Breast epithelium (tissue), 4 donors: ENCODE measurements around the gene SPATA6. TPM values are rescaled to one million over a fixed set of nuclear protein-coding genes. Genes with fewer than 3 reads are reported as not detected.

Experiments used
- DNase-seq, 2 donors: peaks; one replicate each; pipeline ENCODE4 v3.0.0-alpha.2; 2019; ENCODE audit warnings: low spot score in 2 of 2
- H3K27ac ChIP-seq, 2 donors: fragments of 200-600 bp; sonication (generic) in 1 of 2; one replicate each; pipeline ENCODE4 v1.5.1; 2016 to 2019; ENCODE audit warnings: mild to moderate bottlenecking in 1 of 2
- H3K27me3 ChIP-seq, 2 donors: fragments of 200-600 bp; sonication (generic) in 1 of 2; one replicate each; pipeline versions ENCODE4 v1.5.1 to v1.6.0; 2017 to 2019; ENCODE audit warnings: control low read depth in 1 of 2, mild to moderate bottlenecking in 1 of 2
- H3K36me3 ChIP-seq: fragments of 200-600 bp; one replicate; pipeline ENCODE4 v1.5.1; 2019
- H3K4me1 ChIP-seq, 2 donors: fragments of 200-600 bp; sonication (generic); one replicate each; pipeline ENCODE4 v1.5.1; 2016 to 2019; ENCODE audit warnings: control low read depth in 1 of 2
- H3K4me3 ChIP-seq, 3 donors: fragments of 200-600 bp; sonication (generic); 1 replicate in 2 of 3; 2 replicates in 1 of 3; pipeline ENCODE4 v1.5.1; 2016 to 2019; ENCODE audit warnings: mild to moderate bottlenecking in 3 of 3, moderate library complexity in 2 of 3
- H3K9me3 ChIP-seq, 2 donors: fragments of 200-600 bp; sonication (generic) in 1 of 2; one replicate each; pipeline ENCODE4 v1.5.1; 2016 to 2019; ENCODE audit warnings: control low read depth in 1 of 2
- CTCF ChIP-seq, 3 donors: fragments of 450-650 bp; IDR thresholded peaks; one replicate each; pipeline ENCODE4 v1.5.1; 2016 to 2017; ENCODE audit warnings: antibody characterized with exemption in 3 of 3, mild to moderate bottlenecking in 3 of 3, moderate library complexity in 3 of 3
- POLR2A ChIP-seq: fragments of 450-650 bp; IDR thresholded peaks from one replicate; pipeline ENCODE4 v1.6.1; 2016; ENCODE audit warnings: antibody characterized with exemption, mild to moderate bottlenecking, moderate library complexity
- POLR2AphosphoS5 ChIP-seq, 3 donors: sonication (generic); formaldehyde crosslinking; IDR thresholded peaks; one replicate each; pipeline ENCODE4 v1.6.1; 2017; ENCODE audit warnings: antibody characterized with exemption in 3 of 3
- intact Hi-C: fragments of 100-400 bp; cut with DNase I; formaldehyde crosslinking; loops from one replicate; pipeline ENCODE4 v1.15.1; 2023; ENCODE audit warnings: low total_unique reads
- total RNA-seq, 3 donors: library from RNA; depleted of rRNA; stranded (reverse); fragments of >200 nt; gene quantifications; one replicate each; pipeline ENCODE4 v1.1.0, GENCODE V29; 2016

SPATA6 gene
- total RNA-seq, 3 donors from 2014 or later = 25.6 to 43.3 (median 34.7) TPM

DNA sequence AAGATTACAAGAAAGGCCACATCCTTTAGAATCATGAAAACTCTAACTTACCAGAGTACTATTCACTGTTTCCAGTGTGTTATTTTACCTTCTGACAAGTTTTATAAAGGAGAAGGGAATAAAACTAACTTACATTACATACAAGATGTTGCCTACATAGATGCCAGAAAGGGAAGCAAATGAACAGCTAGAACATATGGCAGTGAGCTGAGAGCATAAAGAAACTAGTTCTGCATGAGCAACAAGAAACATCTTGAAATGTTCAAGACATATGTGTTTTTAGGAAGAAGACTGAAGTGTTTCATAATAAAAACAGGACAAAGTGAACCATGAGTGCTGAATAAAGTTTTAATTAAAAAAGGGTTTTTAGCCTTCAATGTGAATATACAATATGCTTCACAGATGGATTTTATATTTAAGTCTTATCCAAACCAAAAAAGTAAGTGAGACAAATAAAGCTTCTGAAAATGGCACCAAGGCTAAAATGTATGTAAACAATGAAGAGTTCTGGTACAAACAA, 210.1 kb downstream of the SPATA6 start:
- intact Hi-C loops = loop anchor here (10.0 kb wide), 1 partner anchor 63 kb away; no protein-coding TSS in a partner anchor
- no peak overlapping the region for H3K4me3 ChIP-seq
- no peaks in the 10 kb centered on the region for H3K36me3 ChIP-seq
- H3K27me3 ChIP-seq = no peaks in the 10 kb centered on the region
- no peak overlapping the region for H3K27ac ChIP-seq
- no peaks in the 10 kb centered on the region for H3K4me1 ChIP-seq
- DNase-seq = no peak
- H3K9me3 ChIP-seq = no peaks in the 10 kb centered on the region
- no peak for TF ChIP-seq POLR2AphosphoS5 (IDR thresholded peaks at IDR 0.05)
- no peak for TF ChIP-seq CTCF (IDR thresholded peaks at IDR 0.05)
- TF ChIP-seq POLR2A = no peak

DNA sequence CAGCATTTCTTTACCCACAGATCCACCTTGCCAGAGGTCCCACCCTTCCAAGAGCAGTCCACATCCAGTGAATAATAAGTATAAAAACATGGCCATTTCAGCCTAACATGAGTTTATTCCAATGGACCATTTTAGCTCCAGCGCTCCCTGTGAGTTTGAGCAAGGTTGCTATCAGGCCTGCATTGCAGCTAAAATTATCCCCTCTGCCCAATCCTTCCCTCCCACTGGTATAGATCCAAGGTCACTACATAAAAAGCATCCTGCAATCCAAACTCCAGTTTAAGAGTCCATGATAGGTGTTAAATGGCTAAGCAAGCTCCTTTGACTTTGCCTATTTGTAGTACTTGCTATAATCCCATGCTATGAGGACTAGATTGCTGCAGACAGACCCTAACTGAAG, 213.9 kb downstream of the SPATA6 start:
- Histone ChIP-seq H3K36me3 (no peaks in the 10 kb centered on the region), H3K27me3 (no peaks in the 10 kb centered on the region), H3K4me1 (no peaks in the 10 kb centered on the region), H3K27ac (no peak overlapping the region), H3K9me3 (no peaks in the 10 kb centered on the region), H3K4me3 (no peak overlapping the region)
- intact Hi-C loops = no loop called here
- no peak for TF ChIP-seq POLR2A
- no peak for TF ChIP-seq POLR2AphosphoS5 (IDR thresholded peaks at IDR 0.05)
- no peak for TF ChIP-seq CTCF (IDR thresholded peaks at IDR 0.05)
- DNase-seq = no peak

DNA sequence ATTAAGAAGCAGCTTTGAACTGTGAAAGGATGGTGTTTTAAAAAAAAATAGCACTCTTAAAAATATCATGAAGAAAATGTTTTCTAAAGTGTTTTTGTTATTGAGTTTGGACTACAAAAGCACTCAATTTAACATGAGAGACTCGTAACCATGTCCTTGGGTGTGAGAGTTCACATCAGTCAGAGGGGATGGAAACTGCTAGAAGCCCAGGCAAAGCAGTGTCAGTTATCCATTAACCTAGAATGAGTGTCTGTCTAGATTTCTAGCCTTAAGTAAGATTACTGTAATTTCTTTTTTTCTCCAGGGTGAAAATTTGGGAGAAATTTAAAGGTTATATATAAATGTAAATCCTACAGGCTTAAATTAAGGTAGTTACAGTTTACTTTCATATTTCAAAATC, 217.8 kb downstream of the SPATA6 start:
- no peaks in the 10 kb centered on the region for H3K36me3 ChIP-seq
- no peaks in the 10 kb centered on the region for H3K4me1 ChIP-seq
- H3K9me3 ChIP-seq = no peaks in the 10 kb centered on the region
- H3K4me3 ChIP-seq = no peak overlapping the region
- TF ChIP-seq CTCF (IDR thresholded peaks at IDR 0.05) = no peak
- H3K27ac ChIP-seq = no peak overlapping the region
- DNase-seq = no peak
- H3K27me3 ChIP-seq = no peaks in the 10 kb centered on the region
- intact Hi-C loops = no loop called here

- no peak for DNase-seq
- Histone ChIP-seq H3K27me3 (no peaks in the 10 kb centered on the region), H3K36me3 (no peaks in the 10 kb centered on the region), H3K9me3 (no peaks in the 10 kb centered on the region), H3K4me3 (no peak overlapping the region), H3K4me1 (no peaks in the 10 kb centered on the region), H3K27ac (no peak overlapping the region)
- intact Hi-C loops = no loop called here
- TF ChIP-seq CTCF (IDR thresholded peaks at IDR 0.05) (no peak), POLR2AphosphoS5 (IDR thresholded peaks at IDR 0.05) (no peak), POLR2A (no peak)
Measured at GRCh38 chr1:48251821-48252220, 220.2 kb downstream of the SPATA6 start.

DNA sequence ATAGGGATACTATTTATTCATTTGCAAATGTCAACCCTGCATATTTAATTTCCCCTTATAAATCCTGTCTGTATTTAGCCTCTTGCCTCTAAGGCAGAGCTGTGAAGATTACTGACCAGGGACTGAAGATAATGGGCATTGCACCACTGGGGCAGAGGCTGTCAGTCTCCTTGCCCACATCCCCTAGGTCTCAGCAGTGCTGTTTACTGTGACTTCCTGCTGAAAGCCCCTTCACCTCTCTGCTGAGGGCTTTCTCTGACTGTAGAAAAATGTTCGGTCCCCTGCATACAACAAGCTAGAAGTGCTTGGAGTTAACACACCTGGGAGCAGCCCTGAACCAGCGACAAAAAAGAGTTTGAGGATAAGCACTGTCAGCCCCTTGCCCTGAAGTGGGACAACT, 220.7 kb downstream of the SPATA6 start:
- intact Hi-C loops = no loop called here
- DNase-seq = no peak
- Histone ChIP-seq H3K27me3 (no peaks in the 10 kb centered on the region), H3K4me1 (no peaks in the 10 kb centered on the region), H3K27ac (no peak overlapping the region), H3K36me3 (no peaks in the 10 kb centered on the region), H3K4me3 (no peak overlapping the region), H3K9me3 (no peaks in the 10 kb centered on the region)
- no peak for TF ChIP-seq POLR2AphosphoS5 (IDR thresholded peaks at IDR 0.05)
- TF ChIP-seq POLR2A = no peak
- TF ChIP-seq CTCF (IDR thresholded peaks at IDR 0.05) = no peak
